ENCODE results near the gene LONP1. TPM values are rescaled to one million over a fixed set of nuclear protein-coding genes. Genes with fewer than 3 reads are reported as not detected.

The LONP1 gene
- 27.6 TPM for polyA plus RNA-seq (2013, experiment 1 of 2)
- 26.7 TPM for polyA plus RNA-seq (2013, experiment 2 of 2)

GRCh38 chr19:5719961-5720790 is at the start of gene LONP1, which contains the start of gene CATSPERD:
Gene LONP1, minus strand, starts transcription at chr19:5720146. Its CDS starts 14 bp downstream, at chr19:5720132.
Gene CATSPERD, plus strand, starts transcription at chr19:5720637. Its CDS starts 101 bp downstream, at chr19:5720738.
- H3K4me2 ChIP-seq (ENCODE audit: insufficient read depth, low read length, poor library complexity, severe bottlenecking) = peak within 1 kb of the TSS; percentile 77
- H3K18ac ChIP-seq (ENCODE audit: low read length) = peak within 1 kb of the TSS; percentile 100
- H3K4me3 ChIP-seq (ENCODE audit: low read length in 2 of 2) = peak within 1 kb of the TSS; percentile 75 to 97
- H2BK15ac ChIP-seq (ENCODE audit: low read length) = no peak within 1 kb of the TSS
- H3K36me3 ChIP-seq (replicated peaks in 1 of 2; ENCODE audit: control insufficient read depth in 2 of 2, insufficient read depth in 2 of 2, low read length in 2 of 2) = peaks cover 5 to 21% of the 10 kb centered on the region in 2 donors
- WGBS, 2 donors (ENCODE audit: extremely low coverage in 2 of 2, insufficient read length in 2 of 2, insufficient replicate concordance in 1 of 2) = no CpG with 5 or more reads among the region's 90 CpGs
- H3K4ac ChIP-seq (ENCODE audit: low read length) = peak within 1 kb of the TSS; percentile 100
- peak within 1 kb of the TSS; percentile 98 for H3K14ac ChIP-seq (ENCODE audit: low read length)
- H3K27me3 ChIP-seq (ENCODE audit: control insufficient read depth in 3 of 3, insufficient read depth in 3 of 3, low read depth in 1 of 3, low read length in 3 of 3) = no peaks in the 10 kb centered on the region
- H3K9me3 ChIP-seq (replicated peaks in 1 of 2; ENCODE audit: control insufficient read depth in 2 of 2, insufficient read depth in 1 of 2, low read depth in 1 of 2, low read length in 2 of 2) = no peaks in the 10 kb centered on the region
- H2BK12ac ChIP-seq (ENCODE audit: low read length) = no peak within 1 kb of the TSS
- peak within 1 kb of the TSS; percentile 99 for H3K23ac ChIP-seq (ENCODE audit: low read depth, low read length, poor library complexity)
- peak; percentile 99 for DNase-seq (ENCODE audit: low spot score)
- H2BK5ac ChIP-seq (ENCODE audit: low read length) = peak within 1 kb of the TSS; percentile 62
- H2AFZ ChIP-seq (ENCODE audit: low read length) = peak within 1 kb of the TSS; percentile 93
- H3K79me1 ChIP-seq (ENCODE audit: low read depth, low read length) = peaks cover 9% of the 10 kb centered on the region
- no peak within 1 kb of the TSS for H4K91ac ChIP-seq (ENCODE audit: low read depth, low read length, poor library complexity)
- peak within 1 kb of the TSS; percentile 99 for H3K27ac ChIP-seq (replicated peaks; ENCODE audit: low read length)
- H3K4me1 ChIP-seq (ENCODE audit: control insufficient read depth in 2 of 2, insufficient read depth in 1 of 2, low read depth in 1 of 2, low read length in 2 of 2) = peaks cover 5 to 9% of the 10 kb centered on the region in 2 donors
- peak within 1 kb of the TSS; percentile 91 for H2BK120ac ChIP-seq (ENCODE audit: low read depth, low read length)
- H3K9ac ChIP-seq (ENCODE audit: low read depth, low read length, poor library complexity) = peak within 1 kb of the TSS; percentile 98
- peak within 1 kb of the TSS; percentile 44 for H2AK5ac ChIP-seq (ENCODE audit: low read depth, low read length)
- H4K8ac ChIP-seq (ENCODE audit: low read depth, low read length) = peak within 1 kb of the TSS; percentile 96

DNA sequence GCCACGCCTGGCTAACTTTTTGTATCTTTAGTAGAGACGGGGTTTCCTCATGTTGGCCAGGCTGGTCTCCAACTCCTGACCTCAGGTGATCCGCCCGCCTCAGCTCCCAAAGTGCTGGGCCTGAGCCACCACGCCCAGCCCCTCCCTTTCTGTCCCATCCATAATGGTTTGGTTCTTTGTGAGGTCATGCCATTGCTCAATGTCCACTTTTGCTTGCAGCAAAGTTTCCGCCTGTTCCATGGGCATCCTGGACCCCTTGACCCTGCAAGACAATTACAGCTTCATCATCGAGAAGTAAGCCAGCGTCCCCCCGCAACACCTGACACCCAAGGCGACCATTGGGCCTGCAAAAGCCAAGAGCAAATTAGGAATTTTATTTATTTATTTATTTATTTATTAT is 48.0 kb upstream of the LONP1 start:
- Histone ChIP-seq H3K4me2 (ENCODE audit: insufficient read depth, low read length, poor library complexity, severe bottlenecking) (no peak overlapping the region), H2BK12ac (ENCODE audit: low read length) (no peak overlapping the region), H3K4me3 (ENCODE audit: low read length in 2 of 2) (no peak overlapping the region), H2AK5ac (ENCODE audit: low read depth, low read length) (peak overlapping the region; percentile 56), H3K14ac (ENCODE audit: low read length) (no peak overlapping the region), H3K27ac (replicated peaks; ENCODE audit: low read length) (no peak overlapping the region), H3K23ac (ENCODE audit: low read depth, low read length, poor library complexity) (no peak overlapping the region), H3K27me3 (ENCODE audit: control insufficient read depth in 3 of 3, insufficient read depth in 3 of 3, low read depth in 1 of 3, low read length in 3 of 3) (no peaks in the 10 kb centered on the region), H3K4ac (ENCODE audit: low read length) (no peak overlapping the region), H3K4me1 (ENCODE audit: control insufficient read depth in 2 of 2, insufficient read depth in 1 of 2, low read depth in 1 of 2, low read length in 2 of 2) (no peaks in the 10 kb centered on the region), H3K79me1 (ENCODE audit: low read depth, low read length) (no peaks in the 10 kb centered on the region), H3K36me3 (replicated peaks in 1 of 2; ENCODE audit: control insufficient read depth in 2 of 2, insufficient read depth in 2 of 2, low read length in 2 of 2) (no peaks in the 10 kb centered on the region), H2BK120ac (ENCODE audit: low read depth, low read length) (no peak overlapping the region), H2AFZ (ENCODE audit: low read length) (no peak overlapping the region), H3K9ac (ENCODE audit: low read depth, low read length, poor library complexity) (no peak overlapping the region), H3K18ac (ENCODE audit: low read length) (no peak overlapping the region), H4K8ac (ENCODE audit: low read depth, low read length) (no peak overlapping the region), H2BK15ac (ENCODE audit: low read length) (no peak overlapping the region), H3K9me3 (replicated peaks in 1 of 2; ENCODE audit: control insufficient read depth in 2 of 2, insufficient read depth in 1 of 2, low read depth in 1 of 2, low read length in 2 of 2) (no peaks in the 10 kb centered on the region), H2BK5ac (ENCODE audit: low read length) (no peak overlapping the region), H4K91ac (ENCODE audit: low read depth, low read length, poor library complexity) (no peak overlapping the region)
- no CpG with 5 or more reads among the region's 10 CpGs for WGBS, 2 donors (ENCODE audit: extremely low coverage in 2 of 2, insufficient read length in 2 of 2, insufficient replicate concordance in 1 of 2)
- DNase-seq (ENCODE audit: low spot score) = no peak

DNA sequence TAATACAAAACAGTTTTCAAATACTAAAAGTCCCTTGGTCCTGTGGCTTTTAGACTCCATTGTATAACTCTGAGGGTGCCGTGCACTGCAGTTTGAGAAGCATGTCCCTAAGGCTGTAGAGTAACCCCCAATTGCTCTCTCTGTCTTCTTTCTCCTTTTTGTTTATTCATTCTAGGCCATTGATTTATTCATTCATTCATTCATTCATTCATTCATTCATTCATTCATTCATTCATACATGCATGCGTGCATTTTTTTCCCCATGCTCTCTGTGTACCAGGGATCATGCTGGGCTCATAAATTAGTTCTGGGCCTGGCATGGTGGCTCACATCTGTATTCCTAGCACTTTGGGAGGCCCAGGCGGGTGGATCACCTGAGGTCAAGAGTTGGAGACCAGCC is 45.3 kb upstream of the LONP1 start:
- Histone ChIP-seq H4K8ac (ENCODE audit: low read depth, low read length) (no peak overlapping the region), H3K4me1 (ENCODE audit: control insufficient read depth in 2 of 2, insufficient read depth in 1 of 2, low read depth in 1 of 2, low read length in 2 of 2) (no peaks in the 10 kb centered on the region), H3K9ac (ENCODE audit: low read depth, low read length, poor library complexity) (no peak overlapping the region), H2BK120ac (ENCODE audit: low read depth, low read length) (no peak overlapping the region), H3K4me2 (ENCODE audit: insufficient read depth, low read length, poor library complexity, severe bottlenecking) (no peak overlapping the region), H3K27me3 (ENCODE audit: control insufficient read depth in 3 of 3, insufficient read depth in 3 of 3, low read depth in 1 of 3, low read length in 3 of 3) (no peaks in the 10 kb centered on the region), H3K27ac (replicated peaks; ENCODE audit: low read length) (no peak overlapping the region), H3K14ac (ENCODE audit: low read length) (no peak overlapping the region), H2BK15ac (ENCODE audit: low read length) (no peak overlapping the region), H2BK5ac (ENCODE audit: low read length) (no peak overlapping the region), H3K4ac (ENCODE audit: low read length) (no peak overlapping the region), H3K4me3 (ENCODE audit: low read length in 2 of 2) (no peak overlapping the region), H3K18ac (ENCODE audit: low read length) (no peak overlapping the region), H3K23ac (ENCODE audit: low read depth, low read length, poor library complexity) (no peak overlapping the region), H3K79me1 (ENCODE audit: low read depth, low read length) (no peaks in the 10 kb centered on the region), H3K9me3 (replicated peaks in 1 of 2; ENCODE audit: control insufficient read depth in 2 of 2, insufficient read depth in 1 of 2, low read depth in 1 of 2, low read length in 2 of 2) (no peaks in the 10 kb centered on the region), H2AK5ac (ENCODE audit: low read depth, low read length) (no peak overlapping the region), H3K36me3 (replicated peaks in 1 of 2; ENCODE audit: control insufficient read depth in 2 of 2, insufficient read depth in 2 of 2, low read length in 2 of 2) (no peaks in the 10 kb centered on the region), H4K91ac (ENCODE audit: low read depth, low read length, poor library complexity) (no peak overlapping the region), H2AFZ (ENCODE audit: low read length) (no peak overlapping the region), H2BK12ac (ENCODE audit: low read length) (no peak overlapping the region)
- DNase-seq (ENCODE audit: low spot score) = no peak
- WGBS, 2 donors (ENCODE audit: extremely low coverage in 2 of 2, insufficient read length in 2 of 2, insufficient replicate concordance in 1 of 2) = no CpG with 5 or more reads among the region's 3 CpGs

GRCh38 chr19:5762608-5763217 is 42.8 kb upstream of the LONP1 start:
- Histone ChIP-seq H3K14ac (ENCODE audit: low read length) (no peak overlapping the region), H2BK5ac (ENCODE audit: low read length) (no peak overlapping the region), H3K23ac (ENCODE audit: low read depth, low read length, poor library complexity) (no peak overlapping the region), H3K36me3 (replicated peaks in 1 of 2; ENCODE audit: control insufficient read depth in 2 of 2, insufficient read depth in 2 of 2, low read length in 2 of 2) (no peaks in the 10 kb centered on the region), H2AFZ (ENCODE audit: low read length) (no peak overlapping the region), H3K27ac (replicated peaks; ENCODE audit: low read length) (no peak overlapping the region), H3K27me3 (ENCODE audit: control insufficient read depth in 3 of 3, insufficient read depth in 3 of 3, low read depth in 1 of 3, low read length in 3 of 3) (no peaks in the 10 kb centered on the region), H3K4me1 (ENCODE audit: control insufficient read depth in 2 of 2, insufficient read depth in 1 of 2, low read depth in 1 of 2, low read length in 2 of 2) (no peaks in the 10 kb centered on the region), H3K79me1 (ENCODE audit: low read depth, low read length) (no peaks in the 10 kb centered on the region), H4K91ac (ENCODE audit: low read depth, low read length, poor library complexity) (no peak overlapping the region), H2BK15ac (ENCODE audit: low read length) (no peak overlapping the region), H3K9ac (ENCODE audit: low read depth, low read length, poor library complexity) (no peak overlapping the region), H4K8ac (ENCODE audit: low read depth, low read length) (no peak overlapping the region), H2BK120ac (ENCODE audit: low read depth, low read length) (no peak overlapping the region), H3K9me3 (replicated peaks in 1 of 2; ENCODE audit: control insufficient read depth in 2 of 2, insufficient read depth in 1 of 2, low read depth in 1 of 2, low read length in 2 of 2) (no peaks in the 10 kb centered on the region), H3K4me3 (ENCODE audit: low read length in 2 of 2) (no peak overlapping the region), H2BK12ac (ENCODE audit: low read length) (no peak overlapping the region), H3K4me2 (ENCODE audit: insufficient read depth, low read length, poor library complexity, severe bottlenecking) (no peak overlapping the region), H3K18ac (ENCODE audit: low read length) (no peak overlapping the region), H3K4ac (ENCODE audit: low read length) (no peak overlapping the region), H2AK5ac (ENCODE audit: low read depth, low read length) (no peak overlapping the region)
- no peak for DNase-seq (ENCODE audit: low spot score)
- WGBS, 2 donors (ENCODE audit: extremely low coverage in 2 of 2, insufficient read length in 2 of 2, insufficient replicate concordance in 1 of 2) = 100% methylated on average over 2 of the region's 5 CpGs; no CpG with 5 or more reads in 1 of the 2 donors

All from neuronal stem cell (in vitro differentiated cells).